ENCODE results near the gene TRPC1.

Gene TRPC1

GRCh38 chr3:142850395-142851023 lies 126.7 kb downstream of the TRPC1 start:
- TF ChIP-seq POLR2AphosphoS5 (IDR thresholded peaks at IDR 0.05; ENCODE audit: borderline replicate concordance, low read depth, low read length), result peak; percentile 65; the same call in 1 of the 2 replicates
- TF ChIP-seq EZH2 (IDR thresholded peaks at IDR 0.05), result no peak
- peak; percentile 75 for TF ChIP-seq FOXP2 (optimal IDR thresholded peaks at IDR 0.05; ENCODE audit: control extremely low read depth, extremely low read length, insufficient read depth)
- H3K4me3 ChIP-seq, result peak overlapping the region; percentile 30
- peak; percentile 93 for DNase-seq (ENCODE audit: low read depth, low spot score)
- no peaks in the 10 kb centered on the region for H3K9me3 ChIP-seq (ENCODE audit: low read depth, low read length)
- no peaks in the 10 kb centered on the region for H3K36me3 ChIP-seq (ENCODE audit: insufficient read depth, low read length)
- peak overlapping the region; percentile 70 for H3K27ac ChIP-seq
- H3K9ac ChIP-seq (ENCODE audit: insufficient read length), result no peak overlapping the region

GRCh38 chr3:142852009-142852408 lies 128.2 kb downstream of the TRPC1 start:
- Histone ChIP-seq H3K9ac (ENCODE audit: insufficient read length) (no peak overlapping the region), H3K9me3 (ENCODE audit: low read depth, low read length) (no peaks in the 10 kb centered on the region), H3K27ac (no peak overlapping the region), H3K4me3 (no peak overlapping the region), H3K36me3 (ENCODE audit: insufficient read depth, low read length) (no peaks in the 10 kb centered on the region)
- no peak for DNase-seq (ENCODE audit: low read depth, low spot score)
- no peak for TF ChIP-seq EZH2 (IDR thresholded peaks at IDR 0.05)
- no peak for TF ChIP-seq FOXP2 (optimal IDR thresholded peaks at IDR 0.05; ENCODE audit: control extremely low read depth, extremely low read length, insufficient read depth)
- TF ChIP-seq POLR2AphosphoS5 (IDR thresholded peaks at IDR 0.05; ENCODE audit: borderline replicate concordance, low read depth, low read length), result no peak

GRCh38 chr3:142853270-142854168 lies 129.7 kb downstream of the TRPC1 start:
- Histone ChIP-seq H3K9ac (ENCODE audit: insufficient read length) (no peak overlapping the region), H3K9me3 (ENCODE audit: low read depth, low read length) (no peaks in the 10 kb centered on the region), H3K27ac (no peak overlapping the region), H3K36me3 (ENCODE audit: insufficient read depth, low read length) (no peaks in the 10 kb centered on the region), H3K4me3 (no peak overlapping the region)
- TF ChIP-seq EZH2 (IDR thresholded peaks at IDR 0.05), result no peak
- TF ChIP-seq POLR2AphosphoS5 (IDR thresholded peaks at IDR 0.05; ENCODE audit: borderline replicate concordance, low read depth, low read length), result no peak
- no peak for TF ChIP-seq FOXP2 (optimal IDR thresholded peaks at IDR 0.05; ENCODE audit: control extremely low read depth, extremely low read length, insufficient read depth)
- DNase-seq (ENCODE audit: low read depth, low spot score), result no peak

- no peak for TF ChIP-seq EZH2 (IDR thresholded peaks at IDR 0.05)
- no peak for TF ChIP-seq FOXP2 (optimal IDR thresholded peaks at IDR 0.05; ENCODE audit: control extremely low read depth, extremely low read length, insufficient read depth)
- no peak for TF ChIP-seq POLR2AphosphoS5 (IDR thresholded peaks at IDR 0.05; ENCODE audit: borderline replicate concordance, low read depth, low read length)
- no peaks in the 10 kb centered on the region for H3K36me3 ChIP-seq (ENCODE audit: insufficient read depth, low read length)
- DNase-seq (ENCODE audit: low read depth, low spot score), result no peak
- H3K9me3 ChIP-seq (ENCODE audit: low read depth, low read length), result no peaks in the 10 kb centered on the region
- no peak overlapping the region for H3K4me3 ChIP-seq
- no peak overlapping the region for H3K27ac ChIP-seq
- H3K9ac ChIP-seq (ENCODE audit: insufficient read length), result no peak overlapping the region
Measured at GRCh38 chr3:142857056-142857455, 133.2 kb downstream of the TRPC1 start.
